Kidney (tissue), 14 donors: ENCODE results near the gene JADE3. TPM values are rescaled to one million over a fixed set of nuclear protein-coding genes. Genes with fewer than 3 reads are reported as not detected.

Experiments used
- DNase-seq, 5 donors: peaks; one replicate each; pipeline ENCODE4 v3.0.0-alpha.2; 2013 to 2020
- FAIRE-seq: peaks from 2 replicates; lab custom pipeline; 2012; peaks lifted over from hg19 to GRCh38; lab: Jason Lieb, UNC
- H3K27ac ChIP-seq, 2 donors: one replicate each; pipeline ENCODE4 v1.7.0; 2013; ENCODE audit warnings: low read depth in 2 of 2, low read length in 2 of 2, inconsistent platforms in 1 of 2
- H3K27me3 ChIP-seq: one replicate; pipeline ENCODE4 v1.7.1; 2013; ENCODE audit warnings: low read length, inconsistent platforms; ENCODE audit not compliant: control insufficient read depth, insufficient read depth
- H3K36me3 ChIP-seq, 3 donors: one replicate each; pipeline versions ENCODE4 v1.7.0 to v1.7.1; 2013; ENCODE audit warnings: low read length in 3 of 3, control low read depth in 1 of 3, inconsistent platforms in 1 of 3; ENCODE audit not compliant: insufficient read depth in 3 of 3, control insufficient read depth in 2 of 3
- H3K4me1 ChIP-seq, 3 donors: one replicate each; pipeline versions ENCODE4 v1.7.0 to v1.7.1; 2013; ENCODE audit warnings: low read length in 3 of 3, inconsistent platforms in 1 of 3, low read depth in 1 of 3; ENCODE audit not compliant: control insufficient read depth in 2 of 3, insufficient read depth in 2 of 3
- H3K4me3 ChIP-seq, 3 donors: one replicate each; pipeline versions ENCODE4 v1.7.0 to v1.8.1; 2013; ENCODE audit warnings: low read length in 3 of 3, control low read depth in 1 of 3, inconsistent platforms in 1 of 3
- H3K9ac ChIP-seq, 3 donors: one replicate each; pipeline versions ENCODE4 v1.7.0 to v1.7.1; 2013; ENCODE audit warnings: low read length in 3 of 3, control low read depth in 1 of 3, inconsistent platforms in 1 of 3
- H3K9me3 ChIP-seq, 3 donors: one replicate each; pipeline versions ENCODE4 v1.7.0 to v1.7.1; 2013; ENCODE audit warnings: low read length in 3 of 3, control low read depth in 1 of 3, inconsistent platforms in 1 of 3; ENCODE audit not compliant: control insufficient read depth in 2 of 3, insufficient read depth in 1 of 3
- intact Hi-C: fragments of 100-400 bp; cut with DNase I; formaldehyde crosslinking; loops from one replicate; pipeline ENCODE4 v1.11.1; 2022
- polyA plus RNA-seq: library from polyadenylated mRNA; stranded (reverse); fragments of 350-450 nt; fragmentation: Illumina TruSeq; extraction: RNeasy Lipid Tissue Mini Kit (QIAGEN cat#74804); gene quantifications from one replicate; pipeline ENCODE4 v1.2.3, GENCODE V29; 2014; ENCODE audit warnings: low read depth, low replicate concordance; ENCODE audit not compliant: insufficient read depth
- total RNA-seq: library from RNA; stranded (reverse); fragmentation: NEBNext Ultra II Directional; extraction: Animal tissue kit (Norgen Biotek cat#: 25700); gene quantifications from one replicate; pipeline ENCODE4 v1.2.1, GENCODE V29; 2021
- TF ChIP-seq, protein P1 (sequence below): IDR thresholded peaks from 3 replicates; pipeline ENCODE4 v1.5.1; 2012; ENCODE audit warnings: mild to moderate bottlenecking, moderate library complexity, borderline replicate concordance; ENCODE audit not compliant: insufficient read depth; ENCODE audit errors: extremely low read depth
- donor health status: control.
- donor health status: control.
- donor health status: control.
- donor health status: control.
- donor health status: control.
- donor health status: DM: yes; HTN: yes; CAD: no.
- donor health status: Normal renal cell carcinoma (clear cell type).

The JADE3 gene
- total and polyA plus RNA-seq, 2 donors from 2014 or later = 3.2 to 13.1 TPM

DNA sequence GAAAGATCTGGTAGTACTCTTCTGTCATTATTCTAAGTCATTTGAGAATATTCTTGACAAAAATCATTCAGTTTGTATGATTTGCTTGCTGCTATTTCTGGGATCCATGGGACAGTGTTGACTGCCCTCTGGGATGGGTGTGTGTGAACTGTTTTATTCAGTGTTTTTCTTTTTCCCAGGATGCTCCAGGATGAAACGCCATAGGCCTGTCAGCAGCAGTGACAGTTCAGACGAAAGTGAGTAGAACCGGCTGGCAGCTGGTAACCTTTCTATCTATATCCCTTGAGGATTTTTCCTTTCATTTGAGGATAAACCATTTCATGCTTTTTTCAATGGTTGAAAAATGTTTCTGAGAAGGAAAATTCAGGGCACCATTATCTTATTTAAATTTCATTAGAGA lies 72.5 kb downstream of the JADE3 start:
- Histone ChIP-seq H3K4me1 (no peaks in the 10 kb centered on the region), H3K36me3 (peaks cover 0 to 5% (median 3%) of the 10 kb centered on the region in 3 donors), H3K4me3 (no peak overlapping the region), H3K27ac (no peak overlapping the region), H3K27me3 (no peaks in the 10 kb centered on the region), H3K9me3 (no peaks in the 10 kb centered on the region), H3K9ac (no peak overlapping the region)
- DNase-seq = no peak
- no peak for FAIRE-seq
- intact Hi-C loops = no loop called here
- TF ChIP-seq, protein P1, sequence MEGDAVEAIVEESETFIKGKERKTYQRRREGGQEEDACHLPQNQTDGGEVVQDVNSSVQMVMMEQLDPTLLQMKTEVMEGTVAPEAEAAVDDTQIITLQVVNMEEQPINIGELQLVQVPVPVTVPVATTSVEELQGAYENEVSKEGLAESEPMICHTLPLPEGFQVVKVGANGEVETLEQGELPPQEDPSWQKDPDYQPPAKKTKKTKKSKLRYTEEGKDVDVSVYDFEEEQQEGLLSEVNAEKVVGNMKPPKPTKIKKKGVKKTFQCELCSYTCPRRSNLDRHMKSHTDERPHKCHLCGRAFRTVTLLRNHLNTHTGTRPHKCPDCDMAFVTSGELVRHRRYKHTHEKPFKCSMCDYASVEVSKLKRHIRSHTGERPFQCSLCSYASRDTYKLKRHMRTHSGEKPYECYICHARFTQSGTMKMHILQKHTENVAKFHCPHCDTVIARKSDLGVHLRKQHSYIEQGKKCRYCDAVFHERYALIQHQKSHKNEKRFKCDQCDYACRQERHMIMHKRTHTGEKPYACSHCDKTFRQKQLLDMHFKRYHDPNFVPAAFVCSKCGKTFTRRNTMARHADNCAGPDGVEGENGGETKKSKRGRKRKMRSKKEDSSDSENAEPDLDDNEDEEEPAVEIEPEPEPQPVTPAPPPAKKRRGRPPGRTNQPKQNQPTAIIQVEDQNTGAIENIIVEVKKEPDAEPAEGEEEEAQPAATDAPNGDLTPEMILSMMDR = no peak

DNA sequence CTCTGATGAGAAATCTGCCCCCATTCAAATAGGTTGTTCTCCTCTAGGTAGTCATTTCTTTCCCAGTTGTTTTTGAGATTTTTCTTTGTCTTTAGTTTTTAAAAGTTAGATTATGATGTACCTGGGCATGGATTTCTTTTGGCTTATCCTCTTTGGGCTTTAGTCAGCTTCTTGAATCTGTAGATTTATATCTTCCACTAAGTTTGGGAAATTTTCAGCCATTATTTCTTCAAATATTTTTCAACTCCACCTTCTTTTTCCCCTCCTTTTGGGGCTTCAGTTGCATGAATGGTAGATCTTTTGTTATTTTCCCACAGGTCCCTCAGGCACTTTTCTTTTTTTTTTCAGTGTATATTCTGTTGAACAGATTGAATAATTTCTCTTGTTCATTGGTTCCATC lies 77.3 kb downstream of the JADE3 start:
- FAIRE-seq (no peak), DNase-seq (no peak)
- TF ChIP-seq, protein P1 = no peak
- no peak overlapping the region for H3K4me3 ChIP-seq
- no peaks in the 10 kb centered on the region for H3K9me3 ChIP-seq
- intact Hi-C loops = no loop called here
- no peaks in the 10 kb centered on the region for H3K27me3 ChIP-seq
- no peak overlapping the region for H3K27ac ChIP-seq
- H3K9ac ChIP-seq = no peak overlapping the region
- H3K36me3 ChIP-seq = peaks cover 0 to 5% (median 3%) of the 10 kb centered on the region in 3 donors
- H3K4me1 ChIP-seq = no peaks in the 10 kb centered on the region

DNA sequence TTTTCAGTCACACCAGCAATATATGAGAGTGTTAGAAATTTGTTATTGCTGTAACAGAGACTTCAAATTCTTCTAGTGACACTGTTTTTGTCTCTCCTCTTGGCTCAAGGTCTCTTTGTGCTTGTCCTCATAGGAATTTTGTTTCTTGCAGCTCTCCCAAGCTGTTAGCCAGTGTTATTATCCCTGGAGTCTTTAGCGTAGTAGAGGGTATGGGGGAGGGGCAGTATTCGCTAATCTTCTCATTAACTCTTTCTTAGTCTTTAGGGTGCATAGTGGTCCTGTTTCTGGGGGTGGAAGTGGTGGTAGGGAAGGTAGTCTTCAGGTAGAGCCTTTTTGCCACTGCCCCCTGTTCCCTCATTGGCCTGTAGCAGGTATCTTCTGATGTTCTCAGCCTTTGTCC lies 79.4 kb downstream of the JADE3 start:
- H3K4me1 ChIP-seq = no peaks in the 10 kb centered on the region
- FAIRE-seq = no peak

More for the DNA sequence above, 79.4 kb downstream of the JADE3 start:
- Histone ChIP-seq H3K4me3 (no peak overlapping the region), H3K36me3 (peaks cover 0 to 3% (median 0%) of the 10 kb centered on the region in 3 donors), H3K27ac (no peak overlapping the region), H3K27me3 (no peaks in the 10 kb centered on the region), H3K9ac (no peak overlapping the region), H3K9me3 (no peaks in the 10 kb centered on the region)
- intact Hi-C loops = no loop called here
- TF ChIP-seq, protein P1 = no peak
- no peak for DNase-seq
